Fibroblast of upper back skin (primary cell): Measurements from ENCODE around the gene TPSG1.
"Not testable (repeated sequence)": the region's sequence is repeated elsewhere in the genome, so short reads cannot be mapped to it uniquely, and the experiment has no call there.

Source experiments
- DNase-seq: peaks from one replicate; pipeline ENCODE4 v3.0.0-alpha.2; 2013

Gene TPSG1

DNA sequence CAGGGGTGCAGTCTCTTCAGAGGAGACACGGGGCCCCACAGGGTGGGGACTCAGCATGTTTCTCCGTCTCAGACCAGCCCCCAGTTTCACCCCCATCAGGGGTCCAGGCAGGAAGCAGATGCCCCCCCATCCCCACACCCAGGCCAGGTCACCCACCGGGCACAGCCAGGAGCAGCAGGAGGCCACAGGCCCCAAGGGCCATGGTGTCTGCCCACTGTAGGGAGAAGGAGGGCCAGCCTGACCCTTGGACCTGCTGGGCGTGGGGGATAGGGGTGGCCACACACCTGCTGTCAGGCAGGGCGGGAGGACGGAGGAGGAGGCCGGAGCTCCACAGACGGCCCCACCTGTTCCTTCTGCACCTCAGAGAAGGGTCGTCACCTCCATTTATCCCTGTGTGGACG is at the start of gene TPSG1:
Gene TPSG1 (minus strand): TSS at position 218 of the 401 bp plus-strand sequence. CDS start 16 bp downstream, at position 202.
- no peak for DNase-seq

DNA sequence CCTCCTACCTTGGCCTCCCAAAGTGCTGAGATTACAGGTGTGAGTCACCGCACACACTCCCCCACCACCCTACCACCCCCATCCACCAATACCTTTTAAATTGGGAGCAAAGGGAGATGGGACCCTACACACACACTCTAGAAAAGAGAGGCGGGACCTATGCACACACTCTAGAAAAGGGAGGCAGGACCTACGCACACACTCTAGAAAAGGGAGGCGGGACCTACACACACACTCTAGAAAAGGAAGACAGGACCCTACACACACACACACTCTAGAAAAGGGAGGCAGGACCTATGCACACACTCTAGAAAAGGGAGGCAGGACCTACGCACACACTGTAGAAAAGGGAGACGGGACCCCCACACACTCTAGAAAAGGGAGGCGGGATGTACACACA is 49.7 kb upstream of the TPSG1 start:
- no peak for DNase-seq

GRCh38 chr16:1273816-1274215 is 48.7 kb upstream of the TPSG1 start:
- no peak for DNase-seq

DNA sequence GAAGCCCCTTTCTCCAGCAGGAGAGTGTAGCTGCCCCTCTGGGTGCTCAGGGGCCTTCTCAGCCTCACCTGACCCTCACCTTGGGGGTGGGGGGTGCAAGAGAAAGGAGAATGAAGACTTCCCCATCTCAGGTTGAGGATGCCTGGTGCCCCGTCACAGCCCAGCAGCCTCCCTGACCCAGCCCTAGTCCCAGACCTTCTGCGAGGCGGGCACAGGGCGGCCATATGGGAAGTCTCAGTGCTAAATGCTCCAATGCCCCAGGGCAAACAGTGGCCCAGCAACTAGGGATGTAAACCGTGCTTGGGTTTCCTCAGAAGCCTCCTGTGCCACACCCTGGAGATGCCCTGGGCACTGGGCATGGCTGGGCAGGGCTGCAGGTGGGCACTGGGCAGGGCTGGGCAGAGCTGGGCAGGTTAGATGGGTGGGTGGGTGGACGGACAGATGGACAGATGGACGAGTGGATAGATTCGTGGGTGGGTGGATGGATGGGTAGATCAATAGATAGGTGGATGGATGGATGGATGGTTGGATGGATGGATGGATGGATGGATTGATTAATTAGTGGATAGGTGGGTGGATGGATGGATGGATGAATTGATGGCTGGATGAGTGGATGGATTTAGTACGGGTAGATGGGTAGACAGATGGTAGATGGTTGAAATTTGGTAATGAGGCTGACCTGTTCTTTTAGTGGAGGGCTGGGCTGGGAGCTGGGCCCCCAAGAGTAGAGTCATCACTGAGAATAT is 47.6 kb upstream of the TPSG1 start:
- DNase-seq, result no peak

DNA sequence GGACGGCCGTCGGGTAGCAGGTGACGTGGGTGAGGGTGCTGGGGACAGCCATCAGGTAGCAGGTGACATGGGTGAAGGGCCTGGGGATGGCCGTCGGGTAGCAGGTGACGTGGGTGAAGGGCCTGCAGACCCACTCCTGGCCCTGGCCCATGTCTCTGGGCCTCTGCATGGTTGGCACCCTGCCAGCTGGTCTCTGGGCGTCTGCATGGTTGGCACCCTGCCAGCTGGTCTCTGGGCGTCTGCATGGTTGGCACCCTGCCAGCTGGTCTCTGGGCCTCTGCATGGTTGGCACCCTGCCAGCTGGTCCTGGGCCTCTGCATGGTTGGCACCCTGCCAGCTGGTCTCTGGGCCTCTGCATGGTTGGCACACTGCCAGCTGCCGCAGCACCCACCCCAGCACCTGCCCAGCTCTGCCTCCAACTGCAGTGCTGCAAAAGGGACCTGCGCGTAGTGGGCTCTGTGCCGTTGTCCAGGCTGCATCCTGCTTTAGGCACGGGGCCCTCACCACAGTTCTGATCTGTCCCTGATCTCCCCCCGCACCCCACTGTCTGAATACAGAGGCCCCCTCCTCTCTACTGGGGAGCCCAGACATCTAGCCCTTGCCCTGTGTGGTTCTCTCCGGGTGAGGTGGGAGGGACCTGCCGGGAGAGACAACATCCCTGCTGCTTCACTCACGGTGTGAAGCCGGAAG is 46.8 kb upstream of the TPSG1 start:
- not testable (repeated sequence) for DNase-seq

DNA sequence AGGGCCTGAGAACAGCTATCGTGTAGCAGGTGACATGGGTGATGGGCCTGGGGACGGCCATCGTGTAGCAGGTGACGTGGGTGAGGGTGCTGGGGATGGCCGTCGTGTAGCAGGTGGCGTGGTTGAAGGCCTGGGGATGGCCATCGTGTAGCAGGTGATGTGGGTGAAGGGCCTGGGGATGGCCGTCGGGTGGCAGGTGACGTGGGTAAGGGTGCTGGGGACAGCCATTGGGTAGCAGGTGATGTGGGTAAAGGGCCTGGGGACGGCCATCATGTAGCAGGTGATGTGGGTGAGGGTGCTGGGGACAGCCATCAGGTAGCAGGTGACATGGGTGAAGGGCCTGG is 46.3 kb upstream of the TPSG1 start:
- no peak for DNase-seq

DNA sequence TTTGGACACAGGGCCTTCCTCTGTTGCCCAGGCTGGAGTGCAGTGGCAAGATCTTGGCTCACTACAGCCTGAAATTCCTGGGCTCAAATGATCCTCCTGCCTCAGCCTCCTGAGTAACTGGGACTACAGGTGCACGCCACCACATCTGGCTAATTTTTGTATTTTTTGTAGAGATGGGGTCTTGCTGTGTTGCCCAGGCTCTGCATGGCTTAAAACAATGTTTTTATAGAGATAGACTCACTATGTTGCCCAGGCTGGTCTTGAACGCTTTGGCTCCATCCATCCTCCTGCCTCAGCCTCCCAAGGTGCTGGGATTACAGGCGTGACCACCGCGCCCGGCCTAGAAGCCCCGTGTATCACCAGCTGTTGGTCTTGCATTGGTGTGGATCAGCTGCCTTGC is 44.4 kb upstream of the TPSG1 start:
- not testable (repeated sequence) for DNase-seq

DNA sequence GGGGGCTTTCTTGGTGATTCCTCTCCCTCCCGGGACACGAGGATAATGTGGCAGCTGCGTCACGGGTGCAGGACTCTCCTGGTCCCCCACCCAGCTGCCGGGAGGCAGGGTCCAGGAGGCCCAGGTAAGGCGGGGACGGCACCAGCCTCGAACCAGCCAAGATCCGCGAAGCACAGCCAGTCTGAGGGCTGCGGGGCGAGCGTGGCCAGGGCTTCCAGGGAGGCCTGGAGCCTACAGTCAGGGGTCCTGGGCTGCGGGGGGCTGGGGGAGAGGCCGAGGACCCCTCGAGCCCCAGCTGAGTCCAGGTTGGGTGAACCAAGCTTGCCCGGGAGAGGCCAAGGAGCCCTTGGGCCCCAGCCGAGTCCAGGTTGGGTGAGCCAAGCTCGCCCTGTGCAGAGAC is 40.8 kb upstream of the TPSG1 start:
- DNase-seq, result no peak

- DNase-seq, result no peak
Observed at GRCh38 chr16:1265090-1265630, 40.1 kb upstream of the TPSG1 start.

DNA sequence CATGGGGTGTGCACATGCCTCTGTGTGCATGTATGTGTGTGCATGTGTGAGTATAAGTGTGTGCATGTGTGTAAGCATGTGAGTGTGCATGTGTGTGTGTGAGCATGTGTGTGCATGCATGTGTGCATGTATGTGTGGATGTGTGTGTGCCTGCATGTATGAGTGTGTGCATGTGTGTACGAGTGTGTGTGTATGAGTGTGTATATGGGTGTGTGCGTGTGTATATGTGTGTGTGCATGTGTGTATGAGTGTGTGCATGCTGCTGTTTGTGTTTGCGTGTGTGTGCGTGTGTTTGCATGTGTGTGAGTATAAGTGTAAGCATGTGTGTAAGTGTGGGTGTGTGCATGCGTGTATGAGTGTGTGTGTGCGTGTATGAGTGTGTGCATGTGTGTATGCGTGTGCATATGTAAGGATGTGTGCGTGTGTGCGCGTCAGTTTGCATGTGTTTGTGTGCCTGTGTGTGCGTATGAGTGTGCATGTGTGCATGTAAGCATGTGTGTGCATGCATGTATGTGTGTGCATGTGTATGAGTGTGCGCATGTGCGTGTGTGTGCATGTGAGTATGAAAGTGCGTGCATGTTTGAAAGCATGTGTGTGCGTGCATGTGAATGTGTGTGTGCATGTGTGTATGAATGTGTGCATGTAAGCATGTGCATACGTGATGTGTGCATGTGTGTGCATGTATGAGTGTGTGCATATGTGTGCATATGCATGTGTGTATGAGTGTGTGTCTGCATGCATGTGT is 39.4 kb upstream of the TPSG1 start:
- no peak for DNase-seq

GRCh38 chr16:1263591-1264344 is 38.7 kb upstream of the TPSG1 start:
- DNase-seq, result no peak

- no peak for DNase-seq
Observed at GRCh38 chr16:1262846-1263221, 37.8 kb upstream of the TPSG1 start.

DNA sequence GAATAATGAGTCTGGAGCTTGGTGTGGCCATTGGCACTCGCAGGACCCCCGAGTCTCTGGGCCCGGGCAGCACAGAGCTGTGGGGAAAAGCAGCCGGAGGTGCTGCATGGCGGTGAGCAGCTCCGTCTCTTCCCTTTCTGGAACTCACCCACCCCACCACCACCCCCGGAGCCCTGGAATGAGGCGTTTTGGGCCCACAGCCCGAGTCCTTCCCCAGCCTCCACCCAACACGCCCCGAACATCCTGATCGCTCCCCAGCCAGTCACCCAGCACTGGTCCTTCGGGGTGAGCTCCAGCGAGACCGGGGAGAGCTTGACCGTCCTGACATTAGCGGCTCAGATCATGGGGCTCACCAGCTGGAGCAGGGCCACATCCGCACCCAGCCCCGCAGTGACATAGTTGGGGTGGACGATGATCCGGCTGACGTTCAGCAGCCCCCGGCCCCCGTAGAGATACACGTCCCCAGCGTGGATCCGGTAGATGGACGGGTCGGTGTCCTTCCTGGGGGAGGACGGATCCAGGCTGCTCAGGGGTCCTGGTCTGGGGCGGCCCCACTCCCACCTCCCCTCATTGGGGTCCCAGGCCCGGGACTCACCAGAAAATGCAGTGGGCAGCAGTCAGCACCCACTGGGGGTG is 37.3 kb upstream of the TPSG1 start:
- DNase-seq, result no peak

DNA sequence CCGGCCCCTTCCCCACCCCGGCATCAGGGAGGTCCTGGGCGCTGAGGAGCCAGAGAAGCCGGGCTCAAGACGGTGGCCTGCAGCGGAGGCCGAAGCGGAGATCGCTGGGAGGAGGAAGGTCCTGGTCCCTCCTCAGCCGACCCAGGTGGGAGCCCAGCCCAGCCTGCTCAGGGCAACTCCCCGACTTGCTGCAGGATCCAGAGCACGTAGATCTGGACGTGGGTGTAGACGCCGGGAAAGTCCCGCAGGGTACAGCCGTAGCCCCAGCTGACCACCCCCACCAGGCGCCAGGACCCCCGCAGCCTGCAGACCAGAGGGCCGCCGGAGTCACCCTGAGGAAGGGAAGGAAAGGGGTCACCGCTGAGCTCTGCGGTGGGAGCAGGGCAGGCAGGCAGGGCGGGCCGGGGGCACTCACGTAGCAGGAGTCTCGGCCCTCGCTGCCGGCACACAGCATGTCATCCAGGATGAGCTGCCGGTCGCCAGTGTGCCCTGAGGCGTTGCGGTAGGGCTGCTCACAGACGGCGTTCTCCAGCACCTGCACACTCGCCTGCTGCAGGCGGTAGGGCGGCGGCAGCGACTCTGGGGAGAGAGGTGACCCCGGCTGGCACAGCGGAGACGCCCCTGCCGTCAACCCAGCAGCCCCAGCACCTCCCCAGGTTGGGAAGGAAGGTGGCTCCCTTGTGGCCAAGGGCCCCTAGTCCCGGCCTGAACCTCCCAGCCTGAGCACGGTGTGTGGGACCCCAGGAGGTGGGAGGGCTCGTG is 36.2 kb upstream of the TPSG1 start:
- DNase-seq, result no peak

- no peak for DNase-seq
Observed at GRCh38 chr16:1260101-1260680, 35.1 kb upstream of the TPSG1 start.

- DNase-seq, result no peak
Observed at GRCh38 chr16:1259760-1260068, 34.6 kb upstream of the TPSG1 start.

GRCh38 chr16:1258906-1259759 is 34.1 kb upstream of the TPSG1 start:
- DNase-seq, result no peak

GRCh38 chr16:1258225-1258600 is 33.1 kb upstream of the TPSG1 start:
- no peak for DNase-seq

DNA sequence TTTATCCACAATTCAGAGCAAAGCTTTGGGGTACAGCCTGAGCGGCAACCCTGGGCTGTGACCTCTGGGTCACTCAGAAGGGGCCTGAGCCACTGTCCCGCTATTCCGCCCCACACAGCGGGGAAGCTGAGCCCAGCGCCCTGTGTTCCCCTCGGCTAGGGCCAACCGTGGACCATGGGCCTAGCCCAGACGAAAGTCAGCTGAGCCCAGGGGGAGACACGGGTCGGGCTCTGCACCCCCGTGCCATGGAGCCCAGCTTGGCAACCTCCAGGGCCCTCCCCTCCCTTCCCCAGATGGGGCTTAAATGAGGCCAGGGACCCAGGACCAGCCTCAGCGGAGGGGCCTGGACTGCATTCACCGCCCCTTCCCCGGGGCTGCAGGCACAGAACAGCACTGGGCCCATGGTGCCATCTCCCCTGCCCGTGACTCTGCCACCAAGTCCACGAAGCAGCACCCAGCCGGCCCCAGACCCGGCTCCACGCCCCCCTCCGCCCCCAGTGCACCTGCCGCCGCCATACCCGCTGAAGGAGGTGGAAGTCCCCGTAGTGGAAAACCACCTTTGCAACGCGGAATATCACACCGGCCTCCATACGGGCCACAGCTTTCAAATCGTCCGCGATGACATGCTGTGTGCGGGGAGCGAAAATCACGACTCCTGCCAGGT is 32.6 kb upstream of the TPSG1 start:
- DNase-seq, result no peak

- no peak for DNase-seq
Observed at GRCh38 chr16:1256874-1257322, 31.8 kb upstream of the TPSG1 start.
